ENCODE measurements around the gene SNRPF. TPM values are rescaled to one million over a fixed set of nuclear protein-coding genes. Genes with fewer than 3 reads are reported as not detected.
"Not testable (repeated sequence)": the region's sequence is repeated elsewhere in the genome, so short reads cannot be mapped to it uniquely, and the experiment has no call there.

SNRPF gene
- polyA plus RNA-seq (ENCODE audit: insufficient read depth in 1 of 5, insufficient read length in 5 of 5, low replicate concordance in 1 of 5), result 100 to 1,000 TPM in 1 of 5 donors, 10 to 100 TPM in 4; 79.9 to 101 (median 88.2) TPM
- long read RNA-seq, donor 1, transcript SNRPF-201 (4 exons, 1,389 nt), result major isoform, 170 of 190 reads
- long read RNA-seq, donor 1, partial matches to known transcripts, result 15 of 190 reads
- long read RNA-seq, donor 1, other reads (novel, unspliced or antisense), result 0 of 190 reads
- long read RNA-seq, donor 2, transcript SNRPF-201 (4 exons, 1,389 nt), result major isoform, 101 of 106 reads
- long read RNA-seq, donor 2, partial matches to known transcripts, result 0 of 106 reads
- long read RNA-seq, donor 2, other reads (novel, unspliced or antisense), result 0 of 106 reads
- long read RNA-seq, donor 3, transcript SNRPF-201 (4 exons, 1,389 nt), result major isoform, 93 of 116 reads
- long read RNA-seq, donor 3, transcript SNRPF-202 (2 exons, 757 nt), result minor isoform, 6 of 116 reads
- long read RNA-seq, donor 3, partial matches to known transcripts, result 14 of 116 reads
- long read RNA-seq, donor 3, other reads (novel, unspliced or antisense), result 0 of 116 reads
- long read RNA-seq, donor 4, transcript SNRPF-201 (4 exons, 1,389 nt), result major isoform, 73 of 82 reads
- long read RNA-seq, donor 4, partial matches to known transcripts, result 8 of 82 reads
- long read RNA-seq, donor 4, other reads (novel, unspliced or antisense), result 0 of 82 reads
- long read RNA-seq, donor 5, transcript SNRPF-201 (4 exons, 1,389 nt), result major isoform, 157 of 178 reads
- long read RNA-seq, donor 5, transcript SNRPF-202 (2 exons, 757 nt), result minor isoform, 5 of 178 reads
- long read RNA-seq, donor 5, partial matches to known transcripts, result 9 of 178 reads
- long read RNA-seq, donor 5, other reads (novel, unspliced or antisense), result 0 of 178 reads
- long read RNA-seq, donor 6, transcript SNRPF-201 (4 exons, 1,389 nt), result major isoform, 137 of 158 reads
- long read RNA-seq, donor 6, transcript SNRPF-203 (2 exons, 787 nt), result minor isoform, 5 of 158 reads
- long read RNA-seq, donor 6, partial matches to known transcripts, result 10 of 158 reads
- long read RNA-seq, donor 6, other reads (novel, unspliced or antisense), result 0 of 158 reads
- long read RNA-seq, donor 7, transcript SNRPF-201 (4 exons, 1,389 nt), result major isoform, 46 of 48 reads
- long read RNA-seq, donor 7, partial matches to known transcripts, result 0 of 48 reads
- long read RNA-seq, donor 7, other reads (novel, unspliced or antisense), result 0 of 48 reads
- long read RNA-seq, donor 8, transcript SNRPF-201 (4 exons, 1,389 nt), result major isoform, 70 of 75 reads
- long read RNA-seq, donor 8, partial matches to known transcripts, result 0 of 75 reads
- long read RNA-seq, donor 8, other reads (novel, unspliced or antisense), result 0 of 75 reads

GRCh38 chr12:95858451-95859343, at the start of gene SNRPF:
SNRPF (plus strand) TSS chr12:95858952; CDS start chr12:95859074, 122 bp downstream.
- DNase-seq, result peak; percentile 95 to 98

- no peak for DNase-seq
Observed at GRCh38 chr12:95809000-95809680, 49.6 kb upstream of the SNRPF start.

GRCh38 chr12:95810411-95810810, 48.3 kb upstream of the SNRPF start:
- no peak for DNase-seq

GRCh38 chr12:95812155-95812554, 46.6 kb upstream of the SNRPF start:
- not testable (repeated sequence) for DNase-seq

- DNase-seq, result no peak
Observed at GRCh38 chr12:95815632-95816212, 43.0 kb upstream of the SNRPF start.

- peak in 1 of 2 donors; percentile 32 for DNase-seq
Observed at GRCh38 chr12:95820096-95820703, 38.6 kb upstream of the SNRPF start.

GRCh38 chr12:95829395-95829794, 29.4 kb upstream of the SNRPF start:
- no peak for DNase-seq

GRCh38 chr12:95830335-95831089, 28.2 kb upstream of the SNRPF start:
- DNase-seq, result no peak

GRCh38 chr12:95834572-95834971, 24.2 kb upstream of the SNRPF start:
- no peak for DNase-seq

GRCh38 chr12:95836185-95836609, 22.6 kb upstream of the SNRPF start:
- no peak for DNase-seq

GRCh38 chr12:95836630-95837239, 22.0 kb upstream of the SNRPF start:
- peak in 1 of 2 donors; percentile 22 for DNase-seq

GRCh38 chr12:95837240-95838038, 21.3 kb upstream of the SNRPF start:
- no peak for DNase-seq

GRCh38 chr12:95838125-95838524, 20.6 kb upstream of the SNRPF start:
- DNase-seq, result no peak

GRCh38 chr12:95842426-95842825, 16.3 kb upstream of the SNRPF start:
- DNase-seq, result not testable (repeated sequence)

GRCh38 chr12:95848575-95849388, 10.0 kb upstream of the SNRPF start:
- peak in 1 of 2 donors; percentile 51 for DNase-seq

GRCh38 chr12:95851606-95852005, 7.1 kb upstream of the SNRPF start:
- DNase-seq, result no peak

All from right lung (tissue), 10 donors.